Activated CD8-positive, alpha-beta memory T cell treated with anti-CD3 and anti-CD28 coated beads for 48 hours (primary cell): ENCODE measurements around the gene GSTK1.
"Not testable (repeated sequence)": the region's sequence is repeated elsewhere in the genome, so short reads cannot be mapped to it uniquely, and the experiment has no call there.

Experiments used
- DNase-seq, 3 experiments: peaks; one replicate each; pipeline ENCODE4 v3.0.0-alpha.2; 2020; ENCODE audit warnings: low read depth in 2 of 3, low spot score in 2 of 3

GSTK1 gene

DNA sequence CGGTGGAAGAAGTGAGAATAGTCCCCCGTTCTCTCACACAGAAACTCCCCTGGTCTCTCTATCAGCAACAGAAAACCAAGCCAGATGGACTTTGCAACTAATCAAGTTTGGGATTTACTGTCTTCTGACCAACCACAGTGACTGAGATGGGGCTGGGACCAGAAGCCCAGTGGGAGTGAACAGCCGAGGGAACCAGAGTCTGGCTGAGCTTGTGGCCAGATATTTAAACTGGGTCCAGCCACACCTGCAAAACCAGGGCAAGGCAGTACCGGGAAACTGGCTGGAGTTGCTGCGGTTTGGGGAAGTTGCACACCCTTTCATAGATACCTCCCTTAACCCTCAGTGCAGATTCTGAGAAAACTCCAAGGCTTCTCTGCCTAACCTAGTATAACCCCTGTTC is 6.0 kb downstream of the GSTK1 start:
- no peak for DNase-seq

DNA sequence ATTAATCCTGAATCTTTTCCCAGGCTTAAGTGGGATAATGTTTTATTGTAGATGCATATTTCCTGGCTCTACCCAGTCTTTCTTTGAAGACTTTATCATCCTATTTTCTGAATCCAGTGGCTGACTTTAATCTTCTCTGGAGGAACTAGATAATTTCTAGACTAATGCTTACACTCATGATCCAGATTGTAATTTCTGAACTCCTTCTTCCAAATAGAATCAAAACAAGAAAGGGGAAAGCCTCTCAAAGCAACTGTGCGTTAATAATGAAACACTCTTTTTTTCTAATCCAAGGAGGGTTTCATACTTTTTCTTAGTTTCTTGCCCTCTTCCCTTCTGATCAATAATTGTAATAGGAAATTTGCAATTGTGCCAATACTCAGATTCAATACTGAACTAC is 8.0 kb downstream of the GSTK1 start:
- DNase-seq = no peak

DNA sequence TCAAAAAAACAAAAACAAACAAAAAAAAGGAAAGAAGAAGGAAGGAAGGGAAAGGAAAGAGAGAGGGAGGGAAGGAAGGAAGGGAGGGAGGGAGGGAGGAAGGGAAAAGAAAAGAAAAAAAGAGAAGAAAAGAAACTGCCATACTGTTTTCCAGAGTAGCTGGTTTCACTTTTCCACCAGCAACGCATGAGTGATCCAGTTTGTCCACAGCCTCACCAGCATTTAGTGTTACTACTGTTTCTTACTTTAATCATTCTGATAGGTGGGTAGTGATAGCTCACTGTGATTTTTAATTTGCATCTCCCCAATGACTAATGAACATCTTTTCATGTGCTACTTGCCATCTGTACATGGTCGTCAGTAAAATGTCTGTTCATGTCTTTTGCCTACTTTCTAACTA is 9.6 kb downstream of the GSTK1 start:
- no peak for DNase-seq

DNA sequence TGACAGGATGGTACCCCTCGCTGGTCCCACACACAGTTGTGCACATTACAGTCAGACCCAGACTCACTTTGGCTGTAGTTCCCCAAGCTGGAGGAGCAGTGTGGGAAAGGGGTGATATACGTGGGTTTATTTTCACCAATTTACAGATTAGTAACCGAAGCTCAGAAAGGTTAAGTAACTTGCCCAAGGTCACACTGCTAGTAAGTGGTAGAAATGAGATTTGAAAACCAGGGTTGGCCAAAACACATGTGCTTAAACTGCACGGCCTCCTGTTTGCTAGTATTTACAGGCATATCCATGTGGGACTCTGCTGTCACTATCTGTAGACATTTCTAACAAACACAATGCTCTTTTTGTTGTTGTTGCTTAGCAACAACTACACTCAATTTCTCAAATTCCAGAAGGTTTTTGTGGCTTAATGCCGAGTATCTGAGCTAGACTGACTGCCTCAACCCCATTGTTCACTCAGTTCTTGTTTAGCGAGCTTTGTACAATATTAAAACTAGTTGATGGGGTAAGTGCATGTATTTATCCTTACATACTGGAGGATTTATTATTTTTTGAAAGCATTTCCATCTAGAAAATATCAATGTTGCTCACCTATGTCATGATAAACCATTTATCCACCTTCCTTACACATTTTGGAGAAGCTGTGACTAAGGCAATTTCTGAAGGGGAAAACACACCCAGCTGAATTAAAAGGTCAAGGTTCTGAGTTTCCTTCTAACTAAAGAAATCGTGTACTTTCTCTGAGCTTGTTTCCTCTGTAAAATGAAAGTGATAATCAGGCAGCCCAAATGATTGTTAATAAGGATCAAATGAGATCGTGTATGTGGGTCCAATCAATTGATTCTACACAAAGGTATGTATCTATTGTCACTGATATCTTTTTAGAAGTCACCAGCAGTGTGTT is 16.2 kb downstream of the GSTK1 start:
- DNase-seq = no peak

DNA sequence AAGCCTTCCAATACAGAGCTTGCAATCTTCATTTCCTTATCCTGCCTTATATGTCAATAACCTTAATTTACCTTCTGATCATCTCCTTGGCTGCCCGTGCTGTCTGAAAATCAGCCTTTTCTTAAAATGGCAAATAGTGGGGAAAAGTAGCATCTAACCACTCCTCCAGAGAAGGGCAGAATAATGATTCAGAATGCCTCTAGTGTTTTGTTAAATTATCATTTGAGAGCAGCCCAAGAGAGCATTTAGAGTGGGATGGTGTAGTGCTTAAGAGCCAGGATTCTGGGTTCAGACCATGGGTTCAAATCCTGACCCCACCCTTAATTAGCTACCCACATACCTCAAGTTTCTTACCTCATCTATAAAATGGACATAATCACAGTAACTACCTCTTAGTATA is 16.9 kb downstream of the GSTK1 start:
- DNase-seq = no peak

DNA sequence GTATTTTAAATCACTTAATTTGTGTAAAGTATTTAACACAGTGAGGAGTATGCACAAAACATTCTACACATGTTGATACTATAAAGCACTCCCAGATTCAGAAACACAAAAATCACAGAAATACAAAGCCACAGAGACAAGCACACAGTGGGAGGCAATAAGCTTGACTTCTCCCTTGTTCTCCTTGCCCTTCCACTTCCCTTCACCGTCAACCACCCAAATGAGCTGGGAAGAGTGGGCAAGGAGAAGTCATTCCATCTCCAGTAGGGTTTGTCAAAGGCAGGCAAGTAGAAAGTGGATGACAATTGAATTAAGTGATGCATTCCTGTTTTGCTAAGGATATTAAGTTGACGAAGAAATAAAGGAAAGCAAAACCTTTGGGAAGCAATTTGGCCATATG is 17.3 kb downstream of the GSTK1 start:
- DNase-seq = no peak

DNA sequence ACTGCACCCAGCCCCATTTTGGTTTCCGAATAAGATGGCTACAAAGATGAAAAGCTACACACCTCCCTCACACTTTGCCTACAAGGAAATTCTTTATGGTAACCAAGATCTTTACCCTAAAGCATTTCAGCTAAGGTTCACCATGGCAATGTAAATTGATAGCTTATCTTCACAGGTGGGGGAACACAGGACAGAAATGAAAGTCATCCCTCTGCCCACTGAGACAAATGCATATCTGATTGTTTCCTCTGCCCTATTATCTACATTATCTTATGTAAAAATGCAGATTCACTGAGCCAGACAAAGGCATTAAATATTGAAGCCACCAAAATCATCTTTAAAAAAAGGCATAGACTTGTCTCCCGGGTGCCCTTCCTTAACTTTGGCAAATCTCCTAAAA is 18.3 kb downstream of the GSTK1 start:
- no peak for DNase-seq

DNA sequence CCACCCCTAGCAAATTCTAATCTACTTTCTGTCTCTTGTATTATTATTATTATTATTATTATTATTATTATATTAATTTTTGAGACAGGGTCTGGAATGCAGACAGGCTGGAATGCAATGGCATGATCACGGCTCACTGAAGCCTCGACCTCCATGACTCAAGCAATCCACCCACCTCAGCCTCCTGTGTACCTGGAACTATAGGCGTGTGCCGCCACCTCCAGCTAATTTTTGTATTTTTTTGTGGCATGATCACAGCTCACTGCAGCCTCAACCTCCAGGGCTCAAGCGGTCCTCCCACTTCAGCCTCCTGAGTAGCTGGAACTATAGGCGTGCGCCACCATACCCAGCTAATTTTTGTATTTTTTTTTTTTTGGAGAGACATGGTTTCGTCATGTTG is 18.9 kb downstream of the GSTK1 start:
- no peak for DNase-seq

DNA sequence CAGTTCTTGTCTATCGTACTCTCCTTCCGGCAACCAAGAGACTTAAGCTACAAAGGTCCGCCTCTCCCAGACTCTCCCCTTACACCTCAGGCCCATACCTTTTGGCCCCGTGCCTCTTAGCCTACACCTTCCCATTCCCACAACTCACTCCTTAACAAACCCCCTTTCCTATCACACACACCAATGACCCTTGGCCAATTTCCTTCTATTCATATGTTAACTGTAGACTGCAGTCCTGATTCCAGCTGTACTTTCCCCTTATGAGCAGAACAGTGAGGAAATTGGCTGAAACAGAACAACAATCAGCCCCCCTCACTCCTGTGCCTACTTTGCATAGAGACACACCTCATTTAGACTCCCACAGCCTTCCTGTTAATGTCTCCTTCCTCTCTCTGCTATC is 20.1 kb downstream of the GSTK1 start:
- no peak for DNase-seq

DNA sequence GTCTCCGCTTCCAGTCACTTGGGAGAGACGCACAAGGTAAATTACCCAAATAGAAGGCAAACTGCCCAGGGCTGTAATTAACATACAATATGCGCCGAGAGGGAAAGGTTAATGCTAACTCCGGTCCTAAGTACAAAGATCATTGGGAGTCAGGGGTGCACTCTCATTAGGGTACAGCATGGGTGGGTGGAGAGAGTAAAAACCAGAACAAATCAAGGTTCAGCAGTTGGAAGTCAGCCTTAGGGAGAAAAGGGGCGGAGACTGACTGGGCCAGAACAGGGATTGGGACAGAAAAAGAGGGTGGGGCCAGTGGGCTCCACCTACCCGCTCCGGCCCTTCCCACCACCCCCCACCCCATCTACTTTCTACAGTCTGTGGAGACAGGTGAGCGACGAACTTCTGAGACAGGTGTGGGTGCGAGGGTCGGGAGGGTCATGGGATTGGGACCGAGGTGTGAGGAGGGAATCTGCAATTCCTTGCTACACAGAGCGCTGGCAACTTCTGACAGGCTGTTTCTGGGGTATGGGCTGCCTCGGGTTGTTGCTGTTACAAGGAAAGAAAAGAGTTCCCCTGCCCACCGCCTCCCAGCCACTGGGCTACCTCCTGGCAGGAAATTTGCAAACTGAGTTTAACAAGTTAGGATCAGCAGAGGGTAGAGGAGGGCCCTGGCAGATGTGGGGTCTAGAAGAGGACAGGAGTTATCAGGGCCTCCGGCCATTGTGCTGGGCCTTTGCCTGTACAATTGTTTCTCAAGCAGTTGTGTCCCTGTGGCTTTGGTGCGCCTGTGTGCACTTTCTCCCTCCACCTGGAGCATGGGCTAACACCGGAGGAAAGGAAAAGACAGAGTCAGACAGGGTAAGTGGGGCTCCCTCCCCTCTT is 21.6 kb downstream of the GSTK1 start, which contains the start of gene TMEM139:
TMEM139 (plus strand) TSS at position 368 of the 879 bp plus-strand sequence. CDS start 1,000 bp downstream, outside the sequence.
- DNase-seq = no peak

DNA sequence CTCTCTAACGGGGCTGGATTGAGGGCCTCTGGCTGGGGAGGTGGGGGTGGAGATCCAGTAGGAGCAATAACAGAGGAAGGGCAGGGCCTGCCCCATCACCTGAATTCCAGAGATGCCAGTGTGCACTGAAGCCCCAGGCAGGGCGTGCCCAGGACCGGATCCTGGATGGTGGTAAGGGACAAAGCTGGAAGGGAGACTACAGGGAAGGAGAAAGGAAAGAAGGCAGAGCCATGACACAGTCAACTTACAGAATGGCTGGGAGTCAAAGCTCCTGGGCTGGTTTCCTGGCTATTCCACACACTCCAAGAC is 22.2 kb downstream of the GSTK1 start:
- no peak for DNase-seq

DNA sequence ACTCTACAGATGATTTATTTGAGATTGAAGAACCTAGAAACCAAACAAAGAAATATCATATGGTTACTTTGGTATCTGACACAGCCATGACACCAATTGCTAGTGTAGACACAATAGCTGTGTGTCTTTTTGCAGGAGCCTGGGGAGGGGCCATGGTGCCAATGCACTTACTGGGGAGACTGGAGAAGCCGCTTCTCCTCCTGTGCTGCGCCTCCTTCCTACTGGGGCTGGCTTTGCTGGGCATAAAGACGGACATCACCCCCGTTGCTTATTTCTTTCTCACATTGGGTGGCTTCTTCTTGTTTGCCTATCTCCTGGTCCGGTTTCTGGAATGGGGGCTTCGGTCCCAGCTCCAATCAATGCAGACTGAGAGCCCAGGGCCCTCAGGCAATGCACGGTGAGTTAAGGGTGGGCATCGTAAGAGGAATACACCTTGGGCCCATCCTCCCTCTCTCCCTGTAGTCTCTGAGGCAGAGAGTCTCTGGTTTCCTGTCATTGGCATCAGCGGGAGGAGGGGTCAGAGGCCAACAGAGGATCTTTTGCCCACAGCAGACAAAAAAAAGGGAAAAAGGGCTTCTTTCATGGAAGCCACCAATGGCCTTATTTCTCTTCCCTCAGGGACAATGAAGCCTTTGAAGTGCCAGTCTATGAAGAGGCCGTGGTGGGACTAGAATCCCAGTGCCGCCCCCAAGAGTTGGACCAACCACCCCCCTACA is 22.7 kb downstream of the GSTK1 start:
- DNase-seq = no peak

DNA sequence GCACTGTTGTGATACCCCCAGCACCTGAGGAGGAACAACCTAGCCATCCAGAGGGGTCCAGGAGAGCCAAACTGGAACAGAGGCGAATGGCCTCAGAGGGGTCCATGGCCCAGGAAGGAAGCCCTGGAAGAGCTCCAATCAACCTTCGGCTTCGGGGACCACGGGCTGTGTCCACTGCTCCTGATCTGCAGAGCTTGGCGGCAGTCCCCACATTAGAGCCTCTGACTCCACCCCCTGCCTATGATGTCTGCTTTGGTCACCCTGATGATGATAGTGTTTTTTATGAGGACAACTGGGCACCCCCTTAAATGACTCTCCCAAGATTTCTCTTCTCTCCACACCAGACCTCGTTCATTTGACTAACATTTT is 23.3 kb downstream of the GSTK1 start:
- DNase-seq = no peak

DNA sequence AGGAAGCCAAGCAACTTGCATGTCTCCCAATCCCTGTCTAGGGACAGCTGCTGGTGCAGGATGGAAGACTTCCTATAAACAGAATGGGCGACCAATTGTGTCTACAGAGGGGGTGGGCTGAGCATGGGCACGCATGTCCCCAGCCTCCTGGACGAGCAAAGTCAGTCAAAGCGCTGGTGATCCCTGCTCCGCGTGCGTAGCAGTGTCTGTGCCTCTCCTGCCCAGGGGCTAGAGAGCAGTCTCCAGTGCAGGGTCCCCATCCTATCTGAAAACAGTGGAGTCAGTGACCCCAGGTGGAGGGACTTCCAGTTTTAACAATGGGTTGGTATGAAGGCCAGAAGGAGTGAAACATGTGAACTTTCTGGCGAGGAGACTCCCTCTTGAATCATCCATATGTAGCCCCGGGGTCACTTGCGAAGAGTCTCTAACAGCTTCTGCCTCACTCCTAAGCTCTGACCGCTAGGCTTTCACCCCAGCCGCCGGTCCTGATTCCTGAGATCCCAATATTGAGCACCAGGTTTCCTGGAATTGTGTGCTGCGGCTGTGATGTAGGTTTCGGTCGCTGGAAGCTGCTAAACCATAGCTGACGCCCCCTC is 24.2 kb downstream of the GSTK1 start:
- no peak for DNase-seq

DNA sequence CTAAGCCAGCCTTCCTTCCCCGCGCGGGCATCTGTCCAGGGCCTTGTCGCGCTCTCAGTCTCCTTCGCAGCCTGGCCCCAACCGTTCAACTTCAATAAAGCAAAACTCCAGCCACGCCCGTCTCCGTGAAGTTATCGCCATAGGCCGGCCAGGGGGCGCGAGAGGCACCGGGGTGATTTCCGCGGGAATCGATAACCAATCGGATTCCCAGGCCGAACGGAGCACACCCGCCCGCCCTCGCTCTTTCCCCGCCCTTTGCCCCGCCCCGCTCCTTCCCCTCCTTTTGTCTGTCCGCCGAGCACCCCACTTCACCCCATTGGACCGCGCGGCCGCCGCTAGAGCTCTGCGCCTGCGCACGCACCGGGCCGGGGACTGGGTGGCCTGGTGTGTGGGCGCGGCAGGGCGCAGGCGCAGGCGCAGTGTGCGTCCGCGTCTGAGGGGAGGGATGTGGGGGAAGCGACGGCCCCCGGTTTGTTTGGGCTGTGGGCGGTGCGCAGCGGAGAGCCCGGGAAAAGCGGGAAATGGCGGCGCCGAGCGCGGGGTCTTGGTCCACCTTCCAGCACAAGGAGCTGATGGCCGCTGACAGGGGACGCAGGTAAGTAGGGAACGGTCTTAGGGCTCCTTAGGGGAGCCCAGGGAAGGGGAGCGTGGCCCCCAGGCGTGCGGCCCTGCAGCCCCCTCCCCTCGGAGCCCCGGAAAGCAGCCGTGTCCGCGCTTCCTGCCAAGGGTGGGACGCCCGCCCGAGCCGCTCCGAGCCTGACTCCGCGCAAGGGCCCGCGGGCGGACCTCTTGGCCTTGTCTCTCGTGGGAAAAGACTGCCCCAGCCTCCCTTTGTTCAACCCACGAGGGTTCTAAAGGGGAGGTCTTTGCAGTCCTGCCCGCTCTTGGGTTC is 24.9 kb downstream of the GSTK1 start, which contains the start of gene CASP2:
CASP2 (plus strand) TSS at position 417 of the 892 bp plus-strand sequence; CDS start at position 522, 105 bp downstream.
- peak; percentile 92 to 98 (median 96) for DNase-seq

DNA sequence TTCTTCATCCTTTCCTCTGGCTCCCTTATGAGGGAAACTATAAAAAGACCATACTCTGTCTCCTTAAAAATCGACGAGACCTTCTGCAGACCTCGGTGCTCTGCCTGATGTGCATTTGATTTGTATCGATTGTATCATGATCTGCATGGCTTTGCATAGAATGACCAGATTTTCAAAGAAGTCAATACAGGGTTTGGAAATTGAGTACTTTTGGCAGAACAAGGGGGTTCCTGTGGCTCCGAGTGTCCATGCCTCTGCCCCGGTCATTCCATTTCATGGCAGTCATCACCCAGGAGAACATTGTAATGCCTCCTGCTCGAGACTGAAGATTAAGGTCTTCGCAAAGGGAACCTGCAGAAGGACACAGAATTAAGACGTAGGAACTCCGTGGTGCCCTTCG is 25.6 kb downstream of the GSTK1 start:
- no peak for DNase-seq

DNA sequence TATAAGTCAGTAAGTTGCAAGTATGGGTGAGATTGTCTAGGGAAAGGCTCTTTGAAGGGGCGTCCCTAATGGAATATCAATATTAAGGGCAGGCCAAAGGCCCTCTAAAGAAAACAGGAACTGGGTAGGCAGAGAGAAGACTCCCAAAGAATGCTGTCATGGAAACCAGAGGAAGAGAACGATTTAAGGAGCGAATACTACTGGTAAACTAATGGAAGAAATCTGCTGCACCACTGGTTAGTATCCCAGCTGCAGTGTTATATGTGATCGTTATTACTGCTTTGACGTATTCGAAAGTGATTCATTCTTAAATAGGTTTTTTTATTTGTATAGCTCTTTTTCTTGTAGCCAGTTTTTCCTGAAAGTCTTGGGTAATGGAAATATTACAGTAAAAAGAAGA is 26.2 kb downstream of the GSTK1 start:
- DNase-seq = no peak

DNA sequence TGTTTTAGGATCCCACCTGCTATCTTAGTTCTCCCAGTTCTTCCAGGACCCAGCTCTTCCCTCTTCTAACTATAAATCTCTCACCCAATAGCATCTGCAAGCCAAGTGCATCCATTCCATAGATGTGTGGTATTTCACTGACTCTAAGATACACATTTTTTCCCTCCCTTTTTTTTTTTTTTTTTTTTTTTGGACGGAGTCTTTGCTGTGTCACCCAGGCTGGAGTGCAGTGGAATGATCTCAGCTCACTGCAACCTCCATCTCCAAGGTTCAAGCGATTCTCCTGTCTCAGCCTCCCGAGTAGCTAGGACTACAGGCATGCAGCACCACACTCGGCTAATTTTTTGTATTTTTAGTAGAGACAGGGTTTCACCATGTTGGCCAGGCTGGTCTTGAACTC is 26.6 kb downstream of the GSTK1 start:
- DNase-seq = not testable (repeated sequence)

DNA sequence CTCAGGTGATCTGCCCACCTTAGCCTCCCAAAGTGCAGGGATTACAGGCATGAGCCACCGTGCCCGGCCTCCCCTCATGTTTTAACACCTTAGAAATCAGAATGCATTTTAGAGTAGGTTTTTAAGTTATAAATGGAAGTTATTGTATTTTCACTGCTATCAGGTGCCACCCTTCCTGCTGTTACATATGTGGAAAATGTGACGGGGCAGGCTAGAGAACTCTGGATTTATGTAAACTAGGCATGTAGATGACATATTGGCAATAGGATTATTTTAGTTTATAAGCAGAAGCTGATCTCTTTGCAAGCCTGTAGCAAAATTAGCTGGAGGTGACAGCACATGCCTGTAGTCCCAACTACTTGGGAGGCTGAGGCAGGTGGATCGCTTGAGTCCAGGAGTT is 27.1 kb downstream of the GSTK1 start:
- DNase-seq = no peak

DNA sequence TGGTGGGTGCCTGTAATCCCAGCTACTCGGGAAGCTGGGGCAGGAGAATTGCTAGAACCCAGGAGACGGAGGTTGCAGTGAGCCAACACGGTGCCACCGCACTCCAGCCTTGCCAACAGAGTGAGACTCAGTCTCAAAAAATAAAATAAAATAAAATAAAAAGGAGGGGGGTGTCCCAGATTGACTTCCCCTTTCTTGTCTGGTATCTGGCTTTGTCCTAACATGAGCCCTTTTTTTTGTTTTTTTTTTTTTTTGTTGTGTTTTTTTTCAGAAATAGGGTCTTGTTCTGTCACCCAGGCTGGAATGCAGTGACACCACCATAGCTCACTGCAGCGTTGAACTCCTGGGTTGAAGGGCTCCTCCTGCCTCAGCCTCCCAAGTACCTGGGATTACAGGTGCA is 29.6 kb downstream of the GSTK1 start:
- DNase-seq = no peak
